LNCAP (cell line): ENCODE data around the gene KAZN.

ENCODE experiments used
- TF ChIP-seq, protein P1 (sequence below): fragments of 450-650 bp; IDR thresholded peaks from 2 replicates; pipeline ENCODE4 v1.5.1; 2017; ENCODE audit warnings: mild to moderate bottlenecking

Gene KAZN

DNA sequence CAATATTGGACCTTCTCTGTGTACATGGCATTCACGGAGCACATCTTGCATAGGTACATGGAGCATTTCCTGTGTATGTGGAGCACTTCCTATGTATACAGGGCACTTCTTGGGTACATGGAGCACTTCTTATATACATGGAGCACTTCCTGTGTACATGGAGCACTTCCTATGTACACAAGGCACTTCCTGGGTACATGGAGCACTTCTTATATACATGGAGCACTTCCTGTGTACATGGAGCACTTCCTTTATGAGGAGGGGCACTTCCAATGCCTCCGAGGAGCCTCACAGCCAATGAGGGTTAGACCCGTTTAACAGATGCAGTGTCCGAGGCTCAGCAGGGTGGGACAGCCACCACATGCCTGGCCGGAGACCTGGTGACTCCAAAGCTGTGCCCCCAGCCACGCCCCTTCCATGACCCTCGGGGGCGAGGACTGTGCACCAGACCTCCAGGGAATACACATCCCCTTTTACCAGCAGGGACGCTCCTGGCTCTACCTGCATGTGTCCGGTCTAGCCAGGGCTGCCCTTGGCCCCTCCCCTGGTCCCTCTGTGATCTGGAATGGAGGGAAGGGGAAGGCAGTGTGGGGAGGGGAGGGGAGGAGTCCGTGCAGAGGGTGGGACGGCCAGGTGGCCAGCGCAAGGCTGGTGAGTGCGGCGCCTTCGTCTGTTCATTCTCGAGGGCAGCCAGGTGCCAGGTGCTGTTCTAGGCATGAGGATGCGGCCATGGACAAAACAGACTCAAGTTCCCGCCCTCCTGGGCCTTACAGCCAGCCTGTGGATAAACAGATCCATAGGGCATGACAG is 360.0 kb downstream of the KAZN start:
- TF ChIP-seq, protein P1, sequence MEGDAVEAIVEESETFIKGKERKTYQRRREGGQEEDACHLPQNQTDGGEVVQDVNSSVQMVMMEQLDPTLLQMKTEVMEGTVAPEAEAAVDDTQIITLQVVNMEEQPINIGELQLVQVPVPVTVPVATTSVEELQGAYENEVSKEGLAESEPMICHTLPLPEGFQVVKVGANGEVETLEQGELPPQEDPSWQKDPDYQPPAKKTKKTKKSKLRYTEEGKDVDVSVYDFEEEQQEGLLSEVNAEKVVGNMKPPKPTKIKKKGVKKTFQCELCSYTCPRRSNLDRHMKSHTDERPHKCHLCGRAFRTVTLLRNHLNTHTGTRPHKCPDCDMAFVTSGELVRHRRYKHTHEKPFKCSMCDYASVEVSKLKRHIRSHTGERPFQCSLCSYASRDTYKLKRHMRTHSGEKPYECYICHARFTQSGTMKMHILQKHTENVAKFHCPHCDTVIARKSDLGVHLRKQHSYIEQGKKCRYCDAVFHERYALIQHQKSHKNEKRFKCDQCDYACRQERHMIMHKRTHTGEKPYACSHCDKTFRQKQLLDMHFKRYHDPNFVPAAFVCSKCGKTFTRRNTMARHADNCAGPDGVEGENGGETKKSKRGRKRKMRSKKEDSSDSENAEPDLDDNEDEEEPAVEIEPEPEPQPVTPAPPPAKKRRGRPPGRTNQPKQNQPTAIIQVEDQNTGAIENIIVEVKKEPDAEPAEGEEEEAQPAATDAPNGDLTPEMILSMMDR, result no peak

DNA sequence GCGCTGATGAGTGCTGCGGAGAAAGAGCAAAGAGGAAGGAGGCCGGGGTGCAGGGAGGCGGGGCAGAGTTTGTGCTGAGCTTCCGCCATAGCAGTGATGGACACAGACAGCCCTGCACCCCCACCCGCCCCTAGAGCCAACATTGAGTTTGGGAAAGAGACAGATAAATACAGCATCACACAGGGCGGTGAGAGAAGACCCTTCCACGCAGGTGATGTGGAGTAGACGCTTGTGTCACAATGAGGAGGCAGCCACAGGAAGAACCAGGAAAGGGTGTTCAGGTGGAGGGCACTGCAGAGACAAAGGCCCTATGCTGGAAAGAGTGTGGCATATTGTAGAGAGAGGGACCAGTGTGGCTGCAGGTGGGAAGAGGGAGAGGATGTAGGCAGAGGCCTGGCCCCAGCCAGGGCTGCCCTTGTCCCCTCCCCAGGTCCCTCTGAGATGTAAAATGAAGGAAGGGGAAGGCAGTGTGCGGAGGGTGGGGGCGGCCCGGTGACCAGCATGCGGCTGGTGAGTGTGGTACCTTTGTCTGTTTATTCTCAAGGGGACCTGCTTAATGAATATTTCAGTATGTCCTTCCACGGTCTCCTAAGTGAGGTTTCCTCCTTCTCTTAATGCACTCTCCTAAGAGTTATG is 360.7 kb downstream of the KAZN start:
- TF ChIP-seq, protein P1, result no peak

DNA sequence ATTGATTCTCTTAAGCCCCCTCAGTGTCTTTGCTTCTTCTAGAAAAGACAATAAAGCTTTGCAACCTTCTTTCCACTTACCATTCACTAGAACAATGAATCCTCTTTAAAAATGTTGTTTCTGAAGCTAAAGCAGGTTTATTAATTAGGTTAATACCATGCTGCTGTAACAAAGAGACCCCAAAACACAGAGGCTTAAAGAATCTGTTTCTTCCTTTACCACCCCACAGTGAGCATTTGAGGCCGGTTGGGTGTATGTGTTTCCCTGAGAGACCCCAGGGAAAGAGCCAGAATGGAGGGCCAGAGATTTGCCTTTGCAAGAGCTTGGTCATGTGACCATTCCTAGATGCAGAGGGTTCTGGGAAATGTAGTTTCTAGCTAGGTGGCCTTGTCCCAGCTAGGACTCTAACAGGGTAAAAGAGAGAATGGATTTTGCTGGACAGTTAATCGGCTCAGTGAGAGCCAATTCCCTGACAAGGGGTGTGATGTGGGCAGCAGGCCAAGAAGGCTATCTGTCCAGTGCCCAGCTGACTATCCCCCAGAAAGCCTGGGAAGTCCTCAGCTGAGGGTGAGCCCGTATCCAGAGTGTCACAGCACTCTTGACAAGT is 363.3 kb downstream of the KAZN start:
- TF ChIP-seq, protein P1, result no peak

DNA sequence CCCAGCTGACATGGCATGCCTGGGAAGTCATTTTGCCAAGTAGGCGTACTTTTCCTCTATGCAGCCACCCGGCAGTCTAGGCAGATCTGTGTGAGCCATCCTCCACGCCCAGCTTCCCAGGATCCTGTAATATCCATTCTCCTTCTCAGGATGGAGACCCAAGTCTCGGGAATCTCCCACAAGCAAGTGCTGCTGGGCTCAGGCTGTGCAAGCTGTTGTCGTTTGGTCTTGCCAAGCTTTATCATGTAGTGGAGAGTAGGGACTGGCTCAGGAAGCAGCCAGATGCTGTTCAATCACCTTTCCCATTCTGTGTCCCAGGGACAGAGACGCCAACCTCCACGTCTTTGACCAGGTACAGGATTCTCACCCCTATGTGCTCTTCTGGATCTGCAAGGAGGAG is 363.9 kb downstream of the KAZN start:
- TF ChIP-seq, protein P1, result no peak

DNA sequence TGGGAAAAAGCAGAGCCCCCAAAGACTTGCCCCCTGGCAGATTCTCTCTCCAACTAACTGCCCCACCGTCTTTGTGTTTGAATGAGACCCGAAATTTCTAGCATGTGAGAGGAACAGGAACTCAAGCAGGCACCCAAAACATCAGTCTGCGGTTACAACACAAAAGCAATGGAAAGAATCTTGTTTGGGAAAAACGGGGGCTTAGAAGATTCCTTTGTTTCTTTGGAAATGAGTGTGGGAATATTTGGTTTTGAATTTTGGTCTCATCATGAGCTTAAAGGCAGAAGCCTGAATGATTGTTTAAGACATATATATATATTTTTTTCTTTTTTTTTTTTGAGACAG is 366.2 kb downstream of the KAZN start:
- TF ChIP-seq, protein P1, result no peak

DNA sequence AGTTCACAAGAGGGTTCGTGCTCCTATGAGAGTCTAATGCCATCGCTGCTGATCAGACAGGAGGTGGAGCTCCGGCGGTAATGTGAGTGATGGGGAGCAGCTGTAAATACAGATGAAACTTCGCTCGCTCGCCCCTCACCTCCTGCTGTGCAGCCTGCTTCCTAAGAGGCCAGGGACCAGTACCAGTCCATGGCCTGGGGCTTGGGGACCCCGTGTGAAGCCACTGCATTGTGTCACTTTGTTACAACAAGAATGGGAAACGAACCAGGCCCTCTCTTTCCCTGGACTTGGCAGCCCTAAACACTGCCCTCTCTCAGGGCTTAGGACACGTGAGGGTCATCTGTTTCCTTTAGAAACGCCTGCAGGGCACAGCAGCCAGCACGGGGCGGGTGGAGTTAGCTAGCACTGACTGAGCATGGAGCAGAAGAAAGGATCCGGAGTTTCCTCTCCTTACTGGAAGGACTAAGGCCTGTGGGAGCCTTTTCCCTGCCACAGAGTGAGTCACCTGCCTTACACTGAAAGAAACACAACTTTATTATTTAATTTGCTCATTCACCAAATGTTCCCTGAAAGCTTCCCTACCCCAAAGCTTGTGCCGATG is 369.9 kb downstream of the KAZN start:
- TF ChIP-seq, protein P1, result no peak

DNA sequence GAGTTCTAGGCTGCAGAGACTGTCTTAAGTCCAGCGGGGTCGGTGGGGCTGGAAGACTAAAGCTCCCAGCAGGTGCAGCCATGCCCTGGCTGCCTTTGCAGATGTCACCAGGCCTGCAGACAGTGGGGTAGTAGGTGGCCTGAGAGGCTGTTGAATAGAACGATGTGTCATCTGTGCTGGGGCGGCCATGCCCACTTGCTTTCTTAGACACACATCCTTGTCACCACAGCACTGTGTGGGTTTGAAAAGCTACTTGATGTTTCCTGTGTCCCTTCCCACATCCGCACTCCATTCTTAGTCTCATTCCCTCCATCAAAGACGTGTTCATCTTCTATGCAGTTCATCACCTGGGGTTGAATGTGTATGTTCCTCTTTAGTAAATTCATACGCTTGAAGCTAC is 370.5 kb downstream of the KAZN start:
- TF ChIP-seq, protein P1, result no peak
